Dendritic cell treated with granulocyte-macrophage colony-stimulating factor and Interleukin-4, amounts not matched to agents 40 ng/mL and 50 ng/mL, for 4 days (primary cell): Measurements from ENCODE around the gene RCOR1.
"Not testable (repeated sequence)": the region's sequence is repeated elsewhere in the genome, so short reads cannot be mapped to it uniquely, and the experiment has no call there.

Source experiments
- H3K27ac Mint-ChIP-seq: one replicate; pipeline ENCODE4 v1.8.0; 2022; ENCODE audit warnings: mild to moderate bottlenecking, mixed read lengths
- H3K27me3 Mint-ChIP-seq: one replicate; pipeline ENCODE4 v1.8.0; 2022; ENCODE audit warnings: mild to moderate bottlenecking, mixed read lengths
- H3K36me3 Mint-ChIP-seq: one replicate; pipeline ENCODE4 v1.8.0; 2022; ENCODE audit warnings: low read depth, mixed read lengths
- H3K4me1 Mint-ChIP-seq: one replicate; pipeline ENCODE4 v1.8.0; 2022; ENCODE audit warnings: low read depth, mixed read lengths
- H3K4me3 Mint-ChIP-seq: one replicate; pipeline ENCODE4 v1.8.0; 2022; ENCODE audit warnings: mild to moderate bottlenecking, moderate library complexity, mixed read lengths
- H3K9me3 Mint-ChIP-seq: one replicate; pipeline ENCODE4 v1.8.0; 2022; ENCODE audit warnings: mixed read lengths
- intact Hi-C: fragments of 100-400 bp; cut with micrococcal nuclease; formaldehyde crosslinking; loops from one replicate; pipeline ENCODE4 v1.15.0; 2022

The RCOR1 gene

DNA sequence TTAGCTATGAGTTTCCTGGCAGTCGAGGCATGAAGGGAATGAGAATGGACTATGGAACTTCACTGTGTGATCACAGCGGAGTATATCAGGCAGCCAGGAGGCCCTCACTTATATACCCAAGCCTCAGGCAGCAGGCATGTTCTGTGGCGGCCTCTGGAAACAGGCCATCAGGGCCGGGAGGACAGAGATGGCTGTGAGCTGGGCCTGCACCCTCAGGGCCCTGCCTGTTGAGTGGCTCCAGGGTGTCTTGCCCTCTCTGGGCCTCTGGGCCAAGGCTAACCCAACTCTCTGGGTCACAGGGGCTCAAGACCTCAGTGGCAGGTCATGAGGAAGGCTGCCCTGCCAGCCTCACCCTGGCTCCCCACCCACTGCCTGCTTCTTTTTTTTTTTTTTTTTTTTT, 33.9 kb upstream of the RCOR1 start:
- H3K9me3 Mint-ChIP-seq: no peaks in the 10 kb centered on the region

DNA sequence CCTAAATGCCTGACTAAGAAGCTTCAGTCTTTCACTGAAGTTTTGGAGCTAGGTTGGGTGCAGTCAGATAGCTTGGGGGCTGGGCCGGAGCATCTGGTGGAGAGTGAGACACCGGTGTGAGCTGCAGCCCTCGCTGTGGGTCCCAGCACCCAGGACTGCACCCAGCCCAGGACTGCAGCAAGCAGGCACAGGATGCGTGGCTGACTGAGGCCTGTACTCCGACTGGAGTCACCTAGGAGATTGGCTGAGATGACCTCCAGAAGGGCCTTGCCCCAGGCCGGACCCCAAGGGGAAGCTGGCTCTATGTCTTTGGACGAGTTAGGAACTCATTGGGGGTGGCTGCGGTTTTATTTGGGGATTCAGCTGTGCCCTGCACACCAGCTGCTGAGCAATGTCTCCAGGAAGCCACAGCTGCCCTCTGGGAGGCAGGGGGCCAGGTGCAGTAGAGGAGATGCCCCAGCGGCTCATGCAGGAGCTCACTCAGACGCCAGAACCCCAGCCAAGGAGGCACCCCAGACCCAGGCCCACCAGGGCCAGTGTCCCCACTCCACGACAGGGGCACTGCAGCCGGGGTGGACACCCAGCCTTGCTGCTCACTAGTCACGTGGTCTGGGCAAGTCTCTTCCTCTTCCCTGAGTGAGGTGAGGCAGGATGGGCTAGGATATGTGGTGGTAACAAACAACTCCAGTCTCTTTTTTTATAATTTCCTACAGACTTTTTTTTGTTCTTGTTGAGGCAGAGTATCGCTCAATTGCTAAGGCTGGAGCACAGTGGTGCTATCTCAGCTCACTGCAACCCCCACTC, 31.8 kb upstream of the RCOR1 start:
- no peak overlapping the region for H3K27ac Mint-ChIP-seq
- no peaks in the 10 kb centered on the region for H3K36me3 Mint-ChIP-seq
- peaks cover 20% of the 10 kb centered on the region for H3K4me1 Mint-ChIP-seq
- intact Hi-C loops: no loop called here
- H3K9me3 Mint-ChIP-seq: no peaks in the 10 kb centered on the region
- H3K4me3 Mint-ChIP-seq: no peak overlapping the region
- H3K27me3 Mint-ChIP-seq: peaks cover 3% of the 10 kb centered on the region

More for the DNA sequence above, 33.9 kb upstream of the RCOR1 start:
- intact Hi-C loops: loop anchor here (5.0 kb wide), 1 partner anchor 34 kb away; the partner anchor contains the start of gene RCOR1
- H3K27ac Mint-ChIP-seq: no peak overlapping the region
- H3K4me3 Mint-ChIP-seq: no peak overlapping the region
- peaks cover 3% of the 10 kb centered on the region for H3K27me3 Mint-ChIP-seq
- peaks cover 6% of the 10 kb centered on the region for H3K4me1 Mint-ChIP-seq
- H3K36me3 Mint-ChIP-seq: no peaks in the 10 kb centered on the region

DNA sequence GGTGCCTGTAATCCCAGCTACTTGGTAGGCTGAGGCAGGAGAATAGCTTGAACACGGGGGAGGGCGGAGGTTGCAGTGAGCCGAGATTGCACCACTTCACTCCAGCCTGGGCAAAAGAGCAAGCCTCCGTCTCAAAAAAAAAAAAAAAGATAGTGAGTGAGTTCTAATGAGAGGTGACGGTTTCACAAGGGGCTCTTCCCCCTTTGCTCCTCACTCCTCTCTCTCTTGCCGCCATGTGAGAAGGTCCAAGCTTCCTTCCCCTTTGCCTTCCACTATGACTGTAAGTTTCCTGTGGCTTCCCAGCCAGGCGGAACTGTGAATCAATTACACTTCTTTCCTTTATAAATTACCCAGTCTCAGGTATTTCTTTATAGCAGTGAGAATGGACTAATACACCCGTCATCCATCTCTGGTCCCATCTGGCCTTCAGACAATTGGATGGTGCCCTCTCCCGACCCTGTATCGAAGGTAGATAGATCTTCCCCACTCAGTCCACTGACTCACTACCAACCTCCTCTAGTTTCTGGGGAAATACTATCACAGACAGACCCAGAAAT, 27.0 kb upstream of the RCOR1 start:
- intact Hi-C loops: no loop called here
- no peak overlapping the region for H3K4me3 Mint-ChIP-seq
- H3K36me3 Mint-ChIP-seq: no peaks in the 10 kb centered on the region
- peaks cover 47% of the 10 kb centered on the region for H3K4me1 Mint-ChIP-seq
- H3K27ac Mint-ChIP-seq: no peak overlapping the region
- H3K9me3 Mint-ChIP-seq: no peaks in the 10 kb centered on the region
- no peaks in the 10 kb centered on the region for H3K27me3 Mint-ChIP-seq

DNA sequence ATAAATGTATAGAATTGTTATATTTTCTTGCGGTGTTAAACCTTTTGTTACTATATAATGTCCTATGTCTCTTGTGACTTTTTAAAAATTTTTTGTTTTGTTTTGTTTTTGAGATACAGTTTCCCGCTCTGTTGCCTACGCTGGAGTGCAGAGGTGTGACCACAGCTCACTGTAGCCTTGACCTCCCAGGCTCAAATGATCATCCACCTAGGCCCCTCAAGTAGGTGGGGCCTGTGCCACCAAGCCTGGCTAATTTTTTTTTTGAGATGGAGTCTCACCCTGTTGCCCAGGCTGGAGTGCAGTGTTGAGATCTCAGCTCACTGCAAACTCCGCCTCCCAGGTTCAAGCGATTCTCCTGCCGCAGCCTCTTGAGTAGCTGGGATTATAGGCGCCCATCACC, 26.5 kb upstream of the RCOR1 start:
- Mint-ChIP-seq H3K4me1 (peaks cover 41% of the 10 kb centered on the region), H3K4me3 (no peak overlapping the region)

DNA sequence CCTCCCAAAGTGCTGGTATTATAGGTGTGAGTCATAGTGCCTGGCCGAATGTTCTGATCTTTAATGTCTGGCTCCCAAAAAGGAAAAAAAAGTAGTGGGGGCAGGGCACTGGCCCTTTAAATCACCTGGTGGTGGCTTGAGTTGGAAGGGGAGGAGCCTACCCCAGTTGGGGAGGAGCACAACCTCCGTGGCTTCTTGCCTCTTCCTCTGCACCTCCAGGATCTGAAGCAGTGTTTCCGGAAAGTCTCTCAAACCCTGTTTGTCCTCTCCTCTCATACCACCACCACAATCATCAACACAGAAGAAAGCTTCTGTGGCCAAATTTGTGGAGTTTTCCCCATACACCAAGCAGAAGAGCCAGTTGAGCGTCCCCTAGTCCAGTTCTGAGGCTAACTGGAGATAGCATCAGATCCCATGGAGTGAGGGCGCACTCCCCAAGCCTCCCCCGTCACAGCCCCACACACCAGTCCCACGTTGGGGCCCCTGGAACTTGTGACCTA, 24.3 kb upstream of the RCOR1 start:
- no peak overlapping the region for H3K4me3 Mint-ChIP-seq
- H3K27ac Mint-ChIP-seq: no peak overlapping the region
- H3K4me1 Mint-ChIP-seq: peaks cover 43% of the 10 kb centered on the region
- intact Hi-C loops: no loop called here
- no peaks in the 10 kb centered on the region for H3K36me3 Mint-ChIP-seq
- no peaks in the 10 kb centered on the region for H3K9me3 Mint-ChIP-seq
- H3K27me3 Mint-ChIP-seq: no peaks in the 10 kb centered on the region

More for the DNA sequence above, 26.5 kb upstream of the RCOR1 start:
- intact Hi-C loops: no loop called here
- H3K9me3 Mint-ChIP-seq: no peaks in the 10 kb centered on the region
- no peak overlapping the region for H3K27ac Mint-ChIP-seq
- no peaks in the 10 kb centered on the region for H3K36me3 Mint-ChIP-seq
- H3K27me3 Mint-ChIP-seq: no peaks in the 10 kb centered on the region

DNA sequence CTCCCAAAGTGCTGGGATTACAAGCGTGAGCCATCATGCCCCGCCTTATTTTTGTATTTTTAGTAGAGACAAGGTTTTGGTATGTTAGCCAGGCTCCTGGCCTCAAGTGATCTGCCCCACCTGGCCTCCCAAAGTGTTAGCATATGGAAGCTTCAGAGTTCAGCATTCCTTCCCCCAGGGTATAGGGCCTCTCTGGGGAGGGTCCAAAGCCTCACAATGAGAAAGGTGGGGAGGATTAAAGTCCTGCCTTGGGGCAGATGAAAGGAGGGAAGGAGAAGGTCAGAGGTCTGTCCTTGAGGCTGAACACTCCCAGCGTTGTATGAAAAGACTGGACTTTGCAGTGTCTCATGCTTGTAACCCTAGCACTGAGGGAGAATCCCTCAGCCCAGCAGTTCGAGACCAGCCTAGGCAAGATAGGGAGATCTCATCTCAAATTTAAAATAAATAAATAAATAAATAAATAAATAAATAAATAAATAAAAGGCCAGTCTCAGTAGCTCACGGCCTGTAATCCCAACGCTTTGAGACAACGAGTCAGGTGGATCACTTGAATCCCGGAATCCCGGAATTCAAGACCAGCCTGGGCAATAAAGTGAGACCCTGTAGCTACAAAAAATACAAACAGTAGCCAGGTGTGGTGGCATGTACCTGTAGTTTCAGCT, 22.0 kb upstream of the RCOR1 start:
- peaks cover 40% of the 10 kb centered on the region for H3K4me1 Mint-ChIP-seq
- intact Hi-C loops: no loop called here
- no peak overlapping the region for H3K4me3 Mint-ChIP-seq
- no peaks in the 10 kb centered on the region for H3K36me3 Mint-ChIP-seq
- no peaks in the 10 kb centered on the region for H3K9me3 Mint-ChIP-seq
- peaks cover 5% of the 10 kb centered on the region for H3K27me3 Mint-ChIP-seq
- H3K27ac Mint-ChIP-seq: no peak overlapping the region

DNA sequence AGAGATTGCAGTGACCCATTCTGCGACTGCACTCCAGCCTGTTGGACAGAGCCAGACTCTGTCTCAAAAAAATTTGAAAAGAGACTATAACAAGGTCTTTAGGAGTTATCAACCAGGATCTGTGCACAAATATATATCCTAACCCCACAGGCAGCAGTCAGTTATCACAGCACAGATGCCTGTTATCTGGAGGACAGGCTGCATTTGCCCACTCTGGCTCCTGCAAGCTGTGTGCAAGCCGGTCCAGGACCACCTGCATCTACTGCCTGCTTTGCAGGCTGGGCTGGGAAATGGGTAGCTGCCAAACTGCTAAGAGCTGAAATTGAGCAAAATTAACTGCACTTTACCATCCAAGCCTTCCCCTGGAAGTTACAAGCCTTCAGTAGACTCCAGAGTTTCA, 21.4 kb upstream of the RCOR1 start:
- no peak overlapping the region for H3K27ac Mint-ChIP-seq
- no peak overlapping the region for H3K4me3 Mint-ChIP-seq
- peaks cover 34% of the 10 kb centered on the region for H3K4me1 Mint-ChIP-seq
- H3K27me3 Mint-ChIP-seq: peaks cover 5% of the 10 kb centered on the region
- H3K9me3 Mint-ChIP-seq: no peaks in the 10 kb centered on the region
- no peaks in the 10 kb centered on the region for H3K36me3 Mint-ChIP-seq
- intact Hi-C loops: no loop called here

DNA sequence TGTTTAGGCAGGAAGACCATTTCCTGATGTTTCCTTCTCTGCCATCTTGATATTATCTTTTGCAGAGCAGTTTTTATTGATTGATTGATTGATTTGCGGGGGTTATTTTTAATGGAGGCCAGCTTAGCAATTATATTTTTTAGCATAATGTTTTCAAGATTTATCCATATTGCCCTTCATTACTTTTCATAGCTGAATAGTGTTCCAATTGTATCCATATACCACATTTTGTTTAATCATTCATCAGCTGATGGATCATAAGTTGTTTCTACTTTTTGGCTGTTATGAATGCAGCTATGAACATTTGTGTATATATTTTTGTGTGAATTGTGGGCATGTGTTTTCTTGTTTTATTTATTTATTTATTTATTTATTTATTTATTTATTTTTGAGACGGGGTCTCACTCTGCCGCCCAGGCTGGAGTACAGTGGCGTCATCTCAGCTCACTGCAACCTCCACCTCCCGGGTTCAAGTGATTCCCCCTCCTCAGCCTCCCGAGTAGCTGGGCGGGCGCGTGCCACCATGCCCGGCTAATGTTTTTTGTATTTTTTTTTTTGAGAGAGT, 20.9 kb upstream of the RCOR1 start:
- H3K4me1 Mint-ChIP-seq: peaks cover 29% of the 10 kb centered on the region
- H3K4me3 Mint-ChIP-seq: no peak overlapping the region
- H3K9me3 Mint-ChIP-seq: no peaks in the 10 kb centered on the region
- intact Hi-C loops: no loop called here
- H3K27ac Mint-ChIP-seq: no peak overlapping the region
- no peaks in the 10 kb centered on the region for H3K36me3 Mint-ChIP-seq
- peaks cover 5% of the 10 kb centered on the region for H3K27me3 Mint-ChIP-seq

DNA sequence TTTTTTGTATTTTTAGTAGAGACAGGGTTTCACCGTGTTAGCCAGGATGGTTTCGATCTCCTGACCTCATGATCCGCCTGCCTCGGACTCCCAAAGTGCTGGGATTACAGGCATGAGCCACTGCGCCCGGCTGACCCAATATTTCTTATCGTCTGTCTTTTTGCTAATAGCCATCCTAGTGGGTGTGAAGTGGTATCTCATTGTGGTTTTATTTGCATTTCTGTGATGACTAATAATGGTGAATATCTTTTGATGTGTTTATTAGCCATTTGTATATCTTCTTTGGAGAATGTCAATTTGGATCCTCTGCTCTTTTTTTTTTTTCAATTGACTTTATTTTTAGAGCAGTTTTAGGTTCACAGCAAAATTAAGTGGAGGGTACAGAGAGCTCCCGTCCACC, 19.3 kb upstream of the RCOR1 start:
- H3K9me3 Mint-ChIP-seq, H3K27me3 Mint-ChIP-seq, H3K4me3 Mint-ChIP-seq, H3K27ac Mint-ChIP-seq, H3K36me3 Mint-ChIP-seq, intact Hi-C loops: not testable (repeated sequence)
- H3K4me1 Mint-ChIP-seq: peaks cover 18% of the 10 kb centered on the region

DNA sequence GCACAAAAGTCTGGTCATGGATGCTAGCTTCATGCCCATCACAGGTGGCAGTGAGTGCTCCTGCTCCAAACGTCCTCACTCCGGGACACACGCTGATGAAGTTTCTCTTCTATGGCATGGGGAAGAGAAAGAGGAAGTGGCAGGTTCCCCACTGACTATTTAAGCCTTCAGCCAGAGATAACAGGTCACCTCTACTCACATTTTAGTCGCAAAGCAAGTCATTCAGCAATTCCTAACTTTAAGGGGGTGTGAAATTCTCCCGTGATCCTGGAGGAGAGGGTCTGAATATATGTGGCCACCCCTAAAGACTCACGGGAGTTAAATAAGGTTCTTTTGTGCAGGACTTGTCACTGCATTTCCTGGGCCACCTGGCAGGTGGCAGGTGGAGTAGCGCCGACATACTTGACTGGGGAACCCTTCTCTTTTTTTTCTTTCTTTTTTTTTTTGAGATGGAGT, 18.8 kb upstream of the RCOR1 start:
- Mint-ChIP-seq H3K4me3 (no peak overlapping the region), H3K27me3 (peaks cover 8% of the 10 kb centered on the region), H3K9me3 (no peaks in the 10 kb centered on the region), H3K4me1 (peaks cover 18% of the 10 kb centered on the region), H3K27ac (no peak overlapping the region), H3K36me3 (no peaks in the 10 kb centered on the region)
- intact Hi-C loops: no loop called here

DNA sequence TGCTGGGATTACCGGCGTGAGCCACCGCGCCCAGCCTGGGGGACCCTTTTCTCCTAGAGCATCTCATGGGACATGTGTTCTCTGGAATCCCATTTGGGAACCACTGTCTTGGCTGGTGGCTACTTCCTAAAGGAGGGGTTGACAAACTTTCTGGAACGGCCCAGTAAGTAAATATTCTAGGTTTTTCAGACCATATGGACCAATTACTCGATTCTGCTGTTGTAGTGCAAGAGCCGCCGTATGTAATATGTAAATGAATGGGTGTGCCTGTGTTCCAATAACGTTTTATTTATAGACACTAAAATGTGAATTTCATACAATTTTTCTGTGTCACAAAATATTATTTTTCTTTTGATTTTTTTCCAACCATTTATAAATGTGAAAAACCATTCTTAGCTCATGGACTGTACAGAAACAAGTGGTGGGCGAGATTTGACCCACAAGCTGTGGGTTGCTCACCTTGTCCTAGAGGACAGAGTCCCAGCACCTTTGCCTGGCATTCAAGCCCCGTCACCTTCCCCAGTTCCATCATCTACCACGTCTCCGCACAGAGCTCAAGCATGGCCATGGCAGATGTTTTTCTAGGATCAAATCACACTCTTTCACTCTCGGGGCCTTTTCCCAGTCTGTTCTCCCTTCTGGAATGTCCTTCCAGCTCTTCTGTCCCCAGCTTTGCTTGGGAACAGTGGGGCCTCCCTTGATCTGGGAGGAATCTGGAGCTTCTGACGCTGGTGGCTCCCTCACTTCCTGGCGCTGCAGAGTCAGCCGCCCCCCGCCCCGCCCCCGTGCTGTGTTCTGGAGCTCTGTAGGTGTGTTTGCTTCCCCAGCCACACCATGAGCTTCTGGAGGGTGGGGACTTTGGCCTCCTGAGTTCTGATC, 17.9 kb upstream of the RCOR1 start:
- Mint-ChIP-seq H3K36me3 (no peaks in the 10 kb centered on the region), H3K9me3 (no peaks in the 10 kb centered on the region), H3K27ac (no peak overlapping the region), H3K4me3 (no peak overlapping the region), H3K4me1 (peaks cover 23% of the 10 kb centered on the region), H3K27me3 (peaks cover 11% of the 10 kb centered on the region)
- intact Hi-C loops: no loop called here

DNA sequence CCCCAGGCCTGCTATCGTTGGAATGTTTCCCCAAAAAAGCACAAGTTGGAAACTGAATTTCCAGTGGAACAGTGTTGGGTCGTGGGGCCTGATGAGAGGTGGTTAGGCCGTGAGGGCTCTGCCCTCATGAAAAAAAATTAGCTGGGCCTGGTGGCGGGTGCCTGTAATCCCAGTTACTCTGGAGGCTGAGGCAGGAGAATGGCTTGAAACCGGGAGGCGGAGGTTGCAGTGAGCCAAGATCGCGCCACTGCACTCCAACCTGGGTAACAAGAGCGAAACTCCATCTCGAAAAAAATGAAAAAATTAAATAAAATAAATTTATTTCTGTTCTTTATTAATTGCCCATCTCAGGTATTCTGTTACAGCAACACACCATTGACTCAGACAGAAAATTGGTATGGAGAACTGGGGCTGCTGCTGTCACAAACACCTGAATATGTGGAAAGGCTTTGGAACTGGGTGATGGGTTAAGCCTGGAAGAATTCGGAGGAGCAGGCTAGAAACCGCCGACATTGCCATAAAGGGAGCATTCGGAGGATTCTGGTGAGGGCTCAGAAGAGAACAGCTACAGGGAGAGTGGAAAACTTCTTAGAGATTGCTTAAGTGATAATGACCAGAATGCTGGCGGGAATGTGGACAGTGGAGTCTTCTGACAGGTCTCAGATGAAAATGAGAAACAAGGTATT, 17.1 kb upstream of the RCOR1 start:
- no peak overlapping the region for H3K4me3 Mint-ChIP-seq
- intact Hi-C loops: no loop called here
- peaks cover 29% of the 10 kb centered on the region for H3K4me1 Mint-ChIP-seq
- H3K27me3 Mint-ChIP-seq: peaks cover 11% of the 10 kb centered on the region
- no peaks in the 10 kb centered on the region for H3K9me3 Mint-ChIP-seq
- no peak overlapping the region for H3K27ac Mint-ChIP-seq
- no peaks in the 10 kb centered on the region for H3K36me3 Mint-ChIP-seq

DNA sequence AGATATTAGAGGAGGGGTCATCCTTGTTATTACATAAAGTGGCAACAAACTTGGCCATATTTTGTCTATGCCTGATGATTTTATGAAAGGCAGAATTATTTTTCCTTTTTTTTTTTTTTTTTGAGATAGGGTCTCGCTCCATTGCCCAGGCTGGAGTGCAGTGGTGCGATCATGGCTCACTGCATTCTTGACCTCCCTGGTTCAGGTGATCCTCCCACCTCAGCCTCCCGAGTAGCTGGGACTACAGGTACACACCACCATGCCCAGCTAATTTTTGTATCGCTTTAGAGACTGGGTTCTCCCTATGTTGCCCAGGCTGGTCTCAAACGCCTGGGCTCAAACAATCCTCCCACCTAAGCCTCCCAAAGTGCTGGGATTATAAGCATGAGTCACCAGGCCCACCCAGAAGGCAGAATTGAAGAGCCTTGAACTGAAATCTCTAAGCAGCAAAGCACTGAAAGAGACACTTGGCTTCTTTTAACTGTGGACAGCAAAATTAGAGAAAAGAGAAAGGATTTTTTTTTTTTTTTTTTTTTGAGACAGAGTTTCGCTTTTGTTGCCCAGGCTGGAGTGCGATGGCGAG, 16.5 kb upstream of the RCOR1 start:
- H3K4me3 Mint-ChIP-seq, H3K27ac Mint-ChIP-seq, intact Hi-C loops, H3K36me3 Mint-ChIP-seq, H3K9me3 Mint-ChIP-seq: not testable (repeated sequence)
- Mint-ChIP-seq H3K4me1 (peaks cover 35% of the 10 kb centered on the region), H3K27me3 (peaks cover 11% of the 10 kb centered on the region)
